ENCODE data around the gene OR9Q2.
"Not testable (repeated sequence)": the region's sequence is repeated elsewhere in the genome, so short reads cannot be mapped to it uniquely, and the experiment has no call there.

OR9Q2 gene

GRCh38 chr11:58188770-58189169 lies at the start of gene OR9Q2:
Gene OR9Q2 (plus strand): TSS chr11:58189070. CDS start chr11:58190491, 1,421 bp downstream.
- no peak for DNase-seq (ENCODE audit: low spot score)

GRCh38 chr11:58142761-58143160 lies 46.1 kb upstream of the OR9Q2 start:
- no peak for DNase-seq (ENCODE audit: low spot score)

- no peak for DNase-seq (ENCODE audit: low spot score)
These were observed 36.1 kb upstream of the OR9Q2 start for GRCh38 chr11:58152781-58153180.

GRCh38 chr11:58164389-58164788 lies 24.5 kb upstream of the OR9Q2 start:
- no peak for DNase-seq (ENCODE audit: low spot score)

DNA sequence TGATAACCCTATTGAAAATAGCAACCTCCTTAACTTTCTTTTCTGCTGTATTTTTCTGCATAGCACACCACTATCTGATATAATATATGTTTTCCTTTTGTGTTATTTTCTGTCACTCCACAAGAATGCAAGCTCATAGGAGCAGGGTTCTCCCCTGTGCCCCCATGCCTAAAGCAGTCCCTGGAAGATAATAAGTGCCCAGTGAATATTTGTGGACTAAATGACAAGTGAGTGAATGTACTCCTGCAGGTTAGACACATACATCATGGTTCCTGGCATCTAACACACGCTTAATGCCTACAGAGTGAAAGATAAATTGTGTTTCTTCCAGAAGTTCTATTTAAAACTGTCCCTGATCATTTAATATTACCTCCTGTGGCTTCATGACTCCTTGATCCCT lies 23.9 kb upstream of the OR9Q2 start:
- no peak for DNase-seq (ENCODE audit: low spot score)

DNA sequence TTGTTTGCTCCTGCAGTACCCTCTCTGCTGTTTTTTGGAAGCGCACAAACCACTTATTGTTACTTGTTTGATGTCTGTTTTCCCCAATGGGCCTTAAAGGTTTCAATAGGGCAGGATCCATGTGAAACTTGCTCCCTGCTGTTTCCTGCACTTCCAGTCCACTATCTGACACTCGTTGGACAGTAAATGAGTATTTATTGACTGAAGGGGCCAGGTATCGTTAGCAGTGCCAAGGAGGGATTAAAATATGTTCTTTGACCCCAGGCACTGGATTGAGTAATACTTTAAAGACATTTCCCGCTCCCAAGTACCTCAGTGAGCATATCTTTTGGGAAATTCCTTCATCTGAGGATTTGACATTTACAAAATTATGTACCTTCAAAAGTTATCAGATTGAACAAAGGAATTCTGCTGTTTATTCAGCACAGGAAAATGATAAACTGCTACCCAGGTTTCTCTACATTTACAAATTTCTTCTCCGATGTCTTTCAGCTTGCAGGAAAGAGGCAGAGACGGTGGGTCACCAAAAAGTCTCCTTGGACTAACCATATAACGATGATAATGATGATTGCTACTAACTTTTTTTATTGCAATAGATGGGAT lies 23.3 kb upstream of the OR9Q2 start:
- DNase-seq (ENCODE audit: low spot score), result no peak

DNA sequence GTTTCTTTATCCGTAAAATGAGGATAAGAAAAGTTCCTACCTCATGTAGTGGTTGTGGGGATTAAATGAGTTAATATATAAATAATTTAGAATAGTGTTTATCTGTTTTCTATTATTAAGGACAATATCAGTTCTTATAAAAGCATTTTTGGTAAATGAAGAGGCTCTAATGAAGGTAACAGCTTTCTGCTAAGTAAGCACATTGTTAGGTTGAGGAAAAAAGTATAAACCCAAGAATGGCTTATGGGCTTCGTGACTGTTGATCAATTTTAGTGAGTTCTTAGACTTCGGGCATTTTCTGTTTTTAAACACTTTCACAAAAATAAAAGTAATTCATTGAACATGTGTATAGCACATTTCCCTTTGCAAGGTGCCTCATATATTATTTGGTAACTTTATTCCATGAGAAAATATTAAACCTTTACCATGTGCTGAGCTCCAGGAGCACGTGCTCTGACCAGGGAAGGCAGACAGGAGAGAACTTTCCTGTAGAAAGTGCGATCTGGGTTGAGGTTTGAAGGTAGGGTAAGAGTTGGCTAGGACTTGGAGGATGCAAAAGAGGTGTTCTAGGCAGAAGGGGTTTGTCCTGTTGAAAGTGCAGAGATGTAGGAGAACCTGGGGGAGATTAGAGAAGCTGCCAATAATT lies 11.3 kb upstream of the OR9Q2 start:
- DNase-seq (ENCODE audit: low spot score), result no peak

- DNase-seq (ENCODE audit: low spot score), result no peak
These were observed 10.4 kb upstream of the OR9Q2 start for GRCh38 chr11:58178444-58178843.

- no peak for DNase-seq (ENCODE audit: low spot score)
These were observed 9.2 kb upstream of the OR9Q2 start for GRCh38 chr11:58179648-58180047.

- DNase-seq (ENCODE audit: low spot score), result no peak
These were observed 1.9 kb upstream of the OR9Q2 start for GRCh38 chr11:58186938-58187337.

DNA sequence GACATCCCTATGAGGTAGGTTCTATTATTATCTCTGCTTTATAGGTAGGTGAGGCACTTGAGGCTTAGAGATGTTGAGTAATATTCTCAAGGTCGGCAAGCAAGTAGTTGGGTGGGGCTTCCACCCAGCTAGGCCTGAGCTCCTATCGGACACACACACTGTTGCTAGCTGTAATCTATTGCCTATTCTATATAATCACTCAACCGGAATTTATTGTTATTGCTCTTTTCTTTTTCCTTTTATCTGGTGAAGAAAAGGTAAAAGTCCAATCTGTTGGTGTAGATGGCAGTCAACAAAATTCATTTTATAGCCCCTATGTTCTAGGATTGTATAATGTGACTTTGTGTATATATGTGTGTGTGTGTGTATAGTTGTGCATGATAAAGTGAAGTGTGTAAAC lies 3.4 kb downstream of the OR9Q2 start:
- DNase-seq (ENCODE audit: low spot score), result no peak

GRCh38 chr11:58193391-58193790 lies 4.5 kb downstream of the OR9Q2 start:
- no peak for DNase-seq (ENCODE audit: low spot score)

DNA sequence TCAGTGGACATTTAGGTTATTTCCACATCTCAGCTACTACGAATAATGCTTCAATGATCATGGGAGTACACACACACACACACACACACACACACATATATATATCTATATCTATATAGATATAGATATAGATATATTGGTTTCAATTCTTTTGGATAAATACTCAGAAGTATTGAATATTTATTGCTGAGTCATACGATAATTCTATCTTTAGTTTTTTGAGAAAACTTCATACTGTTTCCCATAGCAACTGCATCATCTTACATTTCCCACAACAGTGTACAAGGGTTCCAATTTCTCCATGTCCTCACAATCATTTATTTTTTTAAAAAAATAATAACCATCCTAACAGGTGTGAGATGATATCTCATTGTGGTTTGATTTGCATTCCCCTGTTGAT lies 7.1 kb downstream of the OR9Q2 start:
- no peak for DNase-seq (ENCODE audit: low spot score)

DNA sequence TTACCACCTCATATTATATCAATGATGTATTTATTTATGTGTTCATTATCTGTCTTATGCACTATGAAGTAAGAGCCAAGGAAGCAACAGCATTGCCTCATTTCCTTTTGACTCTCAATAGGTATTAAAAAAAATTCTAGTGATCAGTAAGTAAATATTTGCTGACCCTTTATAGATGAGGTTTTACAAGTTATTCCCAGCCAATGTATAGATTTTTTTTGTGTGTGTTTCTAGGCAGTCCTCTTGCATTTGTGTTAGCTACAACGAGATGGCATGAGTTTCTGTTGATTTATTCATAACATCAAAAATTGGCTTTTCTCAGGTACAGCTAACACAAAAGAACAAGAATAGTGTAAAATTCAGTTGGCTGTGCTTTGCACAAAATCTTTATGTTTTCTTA lies 10.4 kb downstream of the OR9Q2 start:
- no peak for DNase-seq (ENCODE audit: low spot score)

- DNase-seq (ENCODE audit: low spot score), result no peak
These were observed 15.2 kb downstream of the OR9Q2 start, which contains the start of gene OR1S2 for GRCh38 chr11:58204042-58204441. Gene OR1S2 (minus strand): TSS chr11:58204142. CDS start chr11:58204142, 0 bp downstream.

DNA sequence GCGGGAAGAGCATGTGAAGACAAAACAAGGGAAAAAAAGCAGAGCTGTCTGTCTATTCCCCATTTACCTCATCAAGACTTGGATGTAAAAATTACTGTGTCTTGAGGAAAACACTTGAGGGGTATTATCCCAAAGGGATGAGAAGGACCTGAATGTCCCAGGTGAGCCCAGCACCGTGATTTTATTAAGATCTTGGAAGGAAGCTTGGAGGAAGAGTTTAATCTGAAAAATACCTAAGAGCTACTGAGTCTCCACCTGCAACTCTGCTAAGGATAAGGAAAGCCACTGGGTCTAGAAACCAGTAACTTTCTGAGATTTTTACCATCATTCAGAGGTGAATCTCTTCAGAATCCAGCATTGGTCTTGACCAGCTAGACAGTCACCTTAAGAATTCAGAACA lies 23.6 kb downstream of the OR9Q2 start, which contains the start of gene OR1S1:
TSS of gene OR1S1 (plus strand) at position 301 of the 400 bp plus-strand sequence.
- not testable (repeated sequence) for DNase-seq (ENCODE audit: low spot score)

DNA sequence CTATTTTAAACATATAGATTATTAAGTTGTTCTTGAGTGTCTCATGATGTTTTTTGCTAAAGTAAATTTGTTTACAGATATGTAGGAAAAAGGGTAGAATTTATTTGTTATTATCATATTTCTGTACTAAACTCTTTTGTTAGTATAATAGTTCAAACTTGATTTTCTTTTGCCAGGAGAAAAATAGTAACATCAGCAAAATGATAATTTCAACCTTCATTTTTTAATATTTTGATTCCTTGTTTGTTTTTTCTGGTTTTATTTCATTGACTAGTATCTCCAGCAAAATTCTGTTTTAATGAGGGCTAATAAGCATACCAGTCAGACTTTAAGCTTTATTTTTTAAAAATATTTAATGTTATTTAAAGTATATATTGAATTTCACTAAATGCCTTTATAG lies 27.6 kb downstream of the OR9Q2 start:
- no peak for DNase-seq (ENCODE audit: low spot score)

- no peak for DNase-seq (ENCODE audit: low spot score)
These were observed 33.9 kb downstream of the OR9Q2 start for GRCh38 chr11:58222721-58223120.

DNA sequence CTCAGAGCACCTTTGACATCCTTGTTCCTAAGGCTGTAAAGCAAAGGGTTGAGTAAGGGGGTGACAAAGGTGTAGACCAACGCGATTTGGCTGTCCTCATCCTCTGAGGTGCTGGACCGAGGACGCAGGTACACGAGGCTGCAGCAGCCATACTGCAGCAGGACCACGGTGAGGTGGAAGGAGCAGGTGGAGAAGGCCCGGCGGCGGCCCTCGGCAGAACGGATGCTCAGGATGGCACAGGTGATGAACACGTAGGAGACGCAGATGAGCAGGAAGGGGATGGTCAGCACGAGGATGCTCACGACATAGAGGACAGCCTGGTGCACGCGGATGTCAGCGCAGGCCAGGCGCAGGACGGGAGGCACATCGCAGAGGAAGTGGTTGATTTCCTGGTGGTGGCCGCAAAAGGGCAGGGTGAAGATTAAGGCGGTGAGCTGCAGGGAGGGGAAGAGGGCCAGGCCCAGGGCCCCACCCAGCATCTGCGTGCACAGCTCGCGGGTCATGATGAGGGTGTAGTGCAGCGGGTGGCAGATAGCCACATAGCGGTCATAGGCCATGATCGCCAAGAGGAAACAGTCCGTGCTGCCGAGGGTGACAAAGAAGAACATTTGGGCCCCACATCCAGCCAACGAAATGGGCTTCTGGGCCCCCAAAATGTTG lies 39.2 kb downstream of the OR9Q2 start:
- DNase-seq (ENCODE audit: low spot score), result no peak

All from AG08396 (cell line).